Loucy (cell line): ENCODE data around the gene RARRES2.

ENCODE experiments used
- H2AFZ ChIP-seq: fragments of 200-600 bp; sonication (generic); 2 replicates; pipeline ENCODE4 v1.6.0; 2016; ENCODE audit warnings: antibody characterized with exemption, mild to moderate bottlenecking, low read length, moderate library complexity
- H3F3A ChIP-seq: fragments of 200-600 bp; 2 replicates; pipeline ENCODE4 v1.6.0; 2016; ENCODE audit warnings: antibody characterized with exemption, low read depth, mild to moderate bottlenecking
- H3K27me3 ChIP-seq: fragments of 200-600 bp; sonication (generic); 2 replicates; pipeline ENCODE4 v1.6.1; 2014; ENCODE audit warnings: low read length, mild to moderate bottlenecking; ENCODE audit not compliant: insufficient read depth, poor library complexity, severe bottlenecking
- H3K36me3 ChIP-seq: fragments of 200-600 bp; sonication (generic); 2 replicates; pipeline ENCODE4 v1.6.1; 2016; ENCODE audit warnings: low read length; ENCODE audit not compliant: insufficient read depth
- H3K4me1 ChIP-seq: fragments of 200-600 bp; sonication (generic); 2 replicates; pipeline ENCODE4 v1.5.1; 2014; ENCODE audit warnings: low read length, mild to moderate bottlenecking; ENCODE audit not compliant: insufficient read depth, poor library complexity, severe bottlenecking
- H3K4me2 ChIP-seq: fragments of 200-600 bp; sonication (generic); 2 replicates; pipeline ENCODE4 v1.6.0; 2014; ENCODE audit warnings: antibody characterized with exemption, low read length, low read depth, mild to moderate bottlenecking; ENCODE audit not compliant: poor library complexity, severe bottlenecking
- H3K4me3 ChIP-seq: fragments of 200-600 bp; sonication (generic); 2 replicates; pipeline ENCODE4 v1.5.1; 2014; ENCODE audit warnings: low read length, mild to moderate bottlenecking, mixed read lengths; ENCODE audit not compliant: poor library complexity, severe bottlenecking
- H3K79me2 ChIP-seq: fragments of 200-600 bp; sonication (generic); 2 replicates; pipeline ENCODE4 v1.6.1; 2014; ENCODE audit warnings: low read length; ENCODE audit not compliant: insufficient read depth
- H3K9ac ChIP-seq: fragments of 200-600 bp; sonication (generic); 2 replicates; pipeline ENCODE4 v1.6.0; 2014; ENCODE audit warnings: mild to moderate bottlenecking, low read depth, low read length, moderate library complexity; ENCODE audit not compliant: poor library complexity, severe bottlenecking
- H3K9me2 ChIP-seq: fragments of 200-600 bp; sonication (generic); replicated peaks from 2 replicates; pipeline ENCODE4 v1.6.1; 2016; ENCODE audit warnings: low read depth, low read length, mixed read lengths
- H3K9me3 ChIP-seq: fragments of 200-600 bp; sonication (generic); 2 replicates; pipeline ENCODE4 v1.6.1; 2014; ENCODE audit warnings: mild to moderate bottlenecking, antibody characterized with exemption, low read length, low read depth; ENCODE audit not compliant: insufficient read depth
- H4K20me1 ChIP-seq: fragments of 200-600 bp; sonication (generic); 2 replicates; pipeline ENCODE4 v1.6.0; 2014; ENCODE audit warnings: antibody characterized with exemption, low read length, mild to moderate bottlenecking; ENCODE audit not compliant: insufficient read depth, poor library complexity, severe bottlenecking
- EZH2phosphoT487 ChIP-seq: fragments of 200-600 bp; IDR thresholded peaks from 2 replicates; pipeline ENCODE4 v1.6.1; 2018; ENCODE audit warnings: antibody characterized with exemption, mild to moderate bottlenecking, moderate library complexity, borderline replicate concordance
- TF ChIP-seq, protein P1 (sequence below): fragments of 200-600 bp; sonication (generic); conservative IDR thresholded peaks from 2 replicates; pipeline ENCODE4 v1.5.1; 2014; ENCODE audit warnings: mild to moderate bottlenecking, antibody characterized with exemption, low read length

Gene RARRES2

DNA sequence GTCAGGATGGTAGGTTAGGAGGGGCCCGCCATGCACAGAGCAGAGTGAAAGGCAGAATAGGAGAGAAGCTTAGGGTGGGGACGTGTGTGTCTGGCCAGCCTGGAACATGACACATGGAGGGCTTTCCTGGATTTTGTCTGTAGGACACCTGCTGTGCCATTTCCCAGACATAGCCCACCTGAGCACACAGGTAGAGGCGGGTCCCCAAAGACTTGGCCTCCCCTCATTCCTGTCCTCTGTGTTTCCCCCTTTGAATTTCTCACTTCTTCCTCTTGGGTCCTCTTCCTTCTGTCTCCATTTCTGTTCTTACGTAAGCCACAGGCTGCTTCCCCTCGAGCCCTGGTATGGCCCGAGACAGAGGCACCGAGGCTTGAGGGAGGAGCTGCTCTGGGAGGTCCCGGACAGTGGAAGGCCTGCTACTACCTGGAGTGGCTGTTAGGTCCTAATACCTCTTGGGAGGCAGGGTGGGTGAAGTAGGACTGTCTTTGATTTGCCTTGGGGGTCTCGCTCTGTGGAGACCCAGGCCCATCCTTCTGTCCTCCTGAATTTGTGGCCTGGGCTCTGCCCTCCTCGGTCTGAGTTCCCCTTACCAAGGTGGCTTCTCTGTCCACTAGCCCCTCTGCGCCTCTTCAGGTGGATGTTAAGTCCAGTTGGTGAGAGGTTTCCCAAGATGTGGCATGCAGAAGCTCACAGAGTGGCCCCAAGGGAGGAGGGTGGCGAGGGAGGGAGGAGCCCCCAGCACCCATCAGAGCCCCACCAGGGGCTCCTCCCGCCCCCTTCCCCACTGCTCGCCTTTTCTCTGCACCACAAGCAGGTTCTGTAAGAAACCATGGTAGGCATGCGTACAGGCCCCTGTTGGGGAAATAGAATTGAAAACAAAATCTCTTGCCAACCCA is 43.2 kb upstream of the RARRES2 start:
- H3K9me2 ChIP-seq, result no peaks in the 10 kb centered on the region
- no peaks in the 10 kb centered on the region for H3F3A ChIP-seq
- H3K4me1 ChIP-seq, result peaks cover 38% of the 10 kb centered on the region
- H3K36me3 ChIP-seq, result no peaks in the 10 kb centered on the region; the same call in 1 of the 2 replicates
- no peak overlapping the region for H3K9ac ChIP-seq
- TF ChIP-seq EZH2phosphoT487, result no peak
- TF ChIP-seq, protein P1, sequence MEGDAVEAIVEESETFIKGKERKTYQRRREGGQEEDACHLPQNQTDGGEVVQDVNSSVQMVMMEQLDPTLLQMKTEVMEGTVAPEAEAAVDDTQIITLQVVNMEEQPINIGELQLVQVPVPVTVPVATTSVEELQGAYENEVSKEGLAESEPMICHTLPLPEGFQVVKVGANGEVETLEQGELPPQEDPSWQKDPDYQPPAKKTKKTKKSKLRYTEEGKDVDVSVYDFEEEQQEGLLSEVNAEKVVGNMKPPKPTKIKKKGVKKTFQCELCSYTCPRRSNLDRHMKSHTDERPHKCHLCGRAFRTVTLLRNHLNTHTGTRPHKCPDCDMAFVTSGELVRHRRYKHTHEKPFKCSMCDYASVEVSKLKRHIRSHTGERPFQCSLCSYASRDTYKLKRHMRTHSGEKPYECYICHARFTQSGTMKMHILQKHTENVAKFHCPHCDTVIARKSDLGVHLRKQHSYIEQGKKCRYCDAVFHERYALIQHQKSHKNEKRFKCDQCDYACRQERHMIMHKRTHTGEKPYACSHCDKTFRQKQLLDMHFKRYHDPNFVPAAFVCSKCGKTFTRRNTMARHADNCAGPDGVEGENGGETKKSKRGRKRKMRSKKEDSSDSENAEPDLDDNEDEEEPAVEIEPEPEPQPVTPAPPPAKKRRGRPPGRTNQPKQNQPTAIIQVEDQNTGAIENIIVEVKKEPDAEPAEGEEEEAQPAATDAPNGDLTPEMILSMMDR, result no peak
- H2AFZ ChIP-seq, result no peak overlapping the region
- H4K20me1 ChIP-seq, result peaks cover 10% of the 10 kb centered on the region
- no peaks in the 10 kb centered on the region for H3K27me3 ChIP-seq
- no peaks in the 10 kb centered on the region for H3K9me3 ChIP-seq
- H3K4me3 ChIP-seq, result no peak overlapping the region
- H3K4me2 ChIP-seq, result peak overlapping the region; percentile 15
- H3K79me2 ChIP-seq, result peaks cover 53% of the 10 kb centered on the region

DNA sequence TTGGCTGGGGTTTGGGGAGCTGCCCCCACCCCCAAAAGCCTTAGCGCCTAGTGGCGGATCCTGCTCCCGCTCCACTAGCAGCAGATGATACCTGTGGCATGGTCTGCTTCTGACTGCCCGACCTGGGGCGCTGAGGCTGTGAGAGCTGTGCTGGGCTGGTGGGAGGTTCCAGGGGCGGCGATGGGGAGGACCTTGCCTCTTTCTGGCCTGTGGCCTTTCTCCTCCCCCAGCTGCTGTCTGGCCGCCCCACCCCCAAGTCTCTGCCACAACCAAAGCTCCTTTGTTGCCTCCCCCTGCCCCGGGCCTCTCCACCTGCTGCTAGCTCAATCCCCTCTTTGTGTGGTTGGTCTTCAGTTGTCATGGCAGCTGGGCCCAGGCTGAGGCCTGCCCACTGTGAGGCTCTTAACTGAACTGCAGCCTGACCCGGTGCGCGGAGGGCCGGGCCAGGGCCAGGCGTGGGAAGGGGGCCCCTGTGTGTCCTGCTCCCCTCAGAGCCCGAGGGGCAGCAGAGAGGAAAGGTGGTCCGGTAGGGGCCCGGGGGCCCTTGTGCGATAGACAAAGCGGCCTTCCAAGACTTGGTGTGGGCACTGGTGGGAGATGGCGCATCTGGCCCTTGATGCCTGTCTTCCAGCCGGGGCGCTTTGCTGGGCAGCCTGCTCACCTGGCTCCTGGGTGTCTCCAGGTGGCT is 42.4 kb upstream of the RARRES2 start:
- H3K4me1 ChIP-seq, result peaks cover 39% of the 10 kb centered on the region
- no peak for TF ChIP-seq EZH2phosphoT487
- TF ChIP-seq, protein P1, result no peak
- H3K27me3 ChIP-seq, result peaks cover 5% of the 10 kb centered on the region
- H3K9me3 ChIP-seq, result no peaks in the 10 kb centered on the region
- no peak overlapping the region for H3K4me3 ChIP-seq
- peaks cover 56% of the 10 kb centered on the region for H3K79me2 ChIP-seq
- H2AFZ ChIP-seq, result no peak overlapping the region
- H3F3A ChIP-seq, result no peaks in the 10 kb centered on the region
- H3K9me2 ChIP-seq, result no peaks in the 10 kb centered on the region
- no peaks in the 10 kb centered on the region for H3K36me3 ChIP-seq
- H3K4me2 ChIP-seq, result peak overlapping the region; percentile 15
- H4K20me1 ChIP-seq, result peaks cover 10% of the 10 kb centered on the region
- no peak overlapping the region for H3K9ac ChIP-seq

GRCh38 chr7:150382844-150383225 is 41.4 kb upstream of the RARRES2 start:
- TF ChIP-seq, protein P1, result no peak
- TF ChIP-seq EZH2phosphoT487, result no peak
- H3K9ac ChIP-seq, result peak overlapping the region; percentile 26
- H3K4me3 ChIP-seq, result no peak overlapping the region
- H3K9me2 ChIP-seq, result no peaks in the 10 kb centered on the region
- H3K4me2 ChIP-seq, result peak overlapping the region; percentile 15
- peaks cover 5% of the 10 kb centered on the region for H3K27me3 ChIP-seq
- peaks cover 10% of the 10 kb centered on the region for H4K20me1 ChIP-seq
- no peak overlapping the region for H2AFZ ChIP-seq
- no peaks in the 10 kb centered on the region for H3K36me3 ChIP-seq
- H3K79me2 ChIP-seq, result peaks cover 56% of the 10 kb centered on the region
- H3F3A ChIP-seq, result peaks cover under 1% of the 10 kb centered on the region; the same call in 1 of the 2 replicates
- H3K4me1 ChIP-seq, result peaks cover 48% of the 10 kb centered on the region
- H3K9me3 ChIP-seq, result no peaks in the 10 kb centered on the region
